ENCODE results near the gene MAPK8. TPM values are rescaled to one million over a fixed set of nuclear protein-coding genes. Genes with fewer than 3 reads are reported as not detected.

Gene MAPK8
- total and polyA plus RNA-seq, 3 donors from 2014 or later: 91.8 to 114 (median 98.8) TPM

DNA sequence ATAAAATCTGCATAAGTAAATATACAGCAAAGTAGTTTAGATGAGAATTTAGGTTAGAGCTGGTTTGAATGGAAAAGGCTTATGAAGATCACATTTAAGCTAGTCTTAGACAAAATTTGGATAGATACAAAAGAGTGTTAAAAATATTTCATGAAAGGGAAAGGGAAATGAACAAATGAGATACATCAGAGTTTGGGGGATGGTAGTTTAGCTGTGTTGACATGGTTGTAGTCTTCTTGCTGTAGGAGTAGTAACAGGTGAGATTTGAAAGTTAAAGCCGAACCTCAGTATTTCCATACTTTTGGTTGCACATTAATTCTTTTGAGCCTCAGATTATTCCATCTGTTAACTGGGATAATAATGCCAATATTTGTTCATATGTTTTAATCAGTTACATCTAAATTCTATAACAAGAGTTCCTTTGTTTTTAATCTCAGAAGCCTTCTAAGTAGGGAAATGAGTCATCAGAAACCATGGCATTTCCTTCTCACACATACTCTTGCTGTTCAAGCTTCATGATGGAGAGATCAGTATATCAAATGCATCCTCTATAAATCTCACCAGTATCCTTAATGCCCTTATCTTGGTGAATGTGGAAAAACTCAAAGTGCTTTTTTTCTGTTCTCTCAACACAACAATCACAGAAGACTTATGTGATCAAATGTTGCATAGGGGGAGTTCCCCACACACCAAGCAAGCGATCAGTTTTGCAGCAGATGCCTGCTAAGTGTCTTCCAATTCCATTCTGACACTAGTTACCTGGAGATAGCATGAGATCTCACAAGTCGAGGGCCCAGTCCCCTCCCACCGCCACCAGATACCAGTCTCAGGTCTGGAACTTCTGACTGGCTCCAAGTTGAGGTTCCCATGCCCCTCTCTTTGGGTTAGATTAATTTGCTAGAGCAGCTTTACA, 84.7 kb downstream of the MAPK8 start:
- Histone ChIP-seq H3K4me3 (no peak overlapping the region), H3K27me3 (no peaks in the 10 kb centered on the region), H3K4me1 (no peaks in the 10 kb centered on the region), H3K9me3 (no peaks in the 10 kb centered on the region), H3K27ac (no peak overlapping the region), H3K36me3 (ENCODE audit: low read depth, missing control alignments) (no peaks in the 10 kb centered on the region)
- TF ChIP-seq POLR2A (IDR thresholded peaks at IDR 0.05): no peak
- TF ChIP-seq, protein P1, sequence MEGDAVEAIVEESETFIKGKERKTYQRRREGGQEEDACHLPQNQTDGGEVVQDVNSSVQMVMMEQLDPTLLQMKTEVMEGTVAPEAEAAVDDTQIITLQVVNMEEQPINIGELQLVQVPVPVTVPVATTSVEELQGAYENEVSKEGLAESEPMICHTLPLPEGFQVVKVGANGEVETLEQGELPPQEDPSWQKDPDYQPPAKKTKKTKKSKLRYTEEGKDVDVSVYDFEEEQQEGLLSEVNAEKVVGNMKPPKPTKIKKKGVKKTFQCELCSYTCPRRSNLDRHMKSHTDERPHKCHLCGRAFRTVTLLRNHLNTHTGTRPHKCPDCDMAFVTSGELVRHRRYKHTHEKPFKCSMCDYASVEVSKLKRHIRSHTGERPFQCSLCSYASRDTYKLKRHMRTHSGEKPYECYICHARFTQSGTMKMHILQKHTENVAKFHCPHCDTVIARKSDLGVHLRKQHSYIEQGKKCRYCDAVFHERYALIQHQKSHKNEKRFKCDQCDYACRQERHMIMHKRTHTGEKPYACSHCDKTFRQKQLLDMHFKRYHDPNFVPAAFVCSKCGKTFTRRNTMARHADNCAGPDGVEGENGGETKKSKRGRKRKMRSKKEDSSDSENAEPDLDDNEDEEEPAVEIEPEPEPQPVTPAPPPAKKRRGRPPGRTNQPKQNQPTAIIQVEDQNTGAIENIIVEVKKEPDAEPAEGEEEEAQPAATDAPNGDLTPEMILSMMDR (IDR thresholded peaks at IDR 0.05): no peak
- DNase-seq: no peak
- intact Hi-C loops (cut with DNase I; ENCODE audit: low total_unique reads): no loop called here
- WGBS, 2 donors: 87 to 89% methylated on average over 4 of the region's 4 CpGs

DNA sequence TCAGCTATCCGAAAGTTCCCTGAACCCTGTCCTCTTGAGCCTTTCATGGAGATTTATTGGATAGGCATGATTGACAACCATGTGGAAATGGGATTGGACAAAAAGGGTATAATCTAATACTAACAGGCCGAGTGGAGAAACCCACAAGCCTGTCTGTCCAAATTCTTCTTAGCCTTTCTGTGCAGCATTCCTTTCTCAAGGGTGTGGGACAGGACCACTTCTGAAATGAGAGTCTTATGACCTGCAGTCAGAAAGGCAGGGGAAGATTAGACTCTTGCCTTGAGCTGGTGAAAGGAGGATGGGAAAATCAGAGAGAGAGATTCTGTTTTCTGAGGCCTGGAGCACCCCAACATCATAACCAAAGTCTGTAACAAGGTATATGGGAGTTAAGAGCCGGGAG, 85.5 kb downstream of the MAPK8 start:
- no peaks in the 10 kb centered on the region for H3K9me3 ChIP-seq
- no peak for DNase-seq
- WGBS, 2 donors: 98 to 100% methylated on average over 3 of the region's 3 CpGs

DNA sequence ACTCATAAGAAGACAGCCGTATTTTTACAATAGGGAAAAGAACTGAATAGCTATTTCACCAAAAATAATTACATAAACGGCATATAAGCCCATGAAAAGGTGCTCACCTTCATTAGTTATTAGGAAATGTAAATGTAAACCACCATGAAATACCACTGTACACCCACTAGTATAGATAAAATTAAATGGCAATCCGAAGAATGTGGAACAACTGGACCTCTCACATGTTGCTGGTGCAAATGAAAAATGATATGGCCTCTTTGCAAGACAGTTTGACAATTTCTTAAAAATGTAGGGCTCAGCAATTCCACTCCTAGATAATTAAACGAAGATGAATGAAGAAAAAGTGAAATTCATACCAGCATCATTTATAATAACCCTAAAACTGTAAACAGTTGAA, 91.8 kb downstream of the MAPK8 start:
- DNase-seq: no peak
- Histone ChIP-seq H3K4me3 (no peak overlapping the region), H3K27me3 (no peaks in the 10 kb centered on the region), H3K9me3 (no peaks in the 10 kb centered on the region), H3K4me1 (peaks cover 10% of the 10 kb centered on the region), H3K27ac (no peak overlapping the region), H3K36me3 (ENCODE audit: low read depth, missing control alignments) (no peaks in the 10 kb centered on the region)
- WGBS, 2 donors: 84 to 91% methylated on average over 4 of the region's 4 CpGs
- TF ChIP-seq POLR2A (IDR thresholded peaks at IDR 0.05): no peak
- TF ChIP-seq, protein P1 (IDR thresholded peaks at IDR 0.05): no peak
- intact Hi-C loops (cut with DNase I; ENCODE audit: low total_unique reads): no loop called here

More for the DNA sequence above, 85.5 kb downstream of the MAPK8 start:
- no peaks in the 10 kb centered on the region for H3K4me1 ChIP-seq
- no peak overlapping the region for H3K27ac ChIP-seq
- no peaks in the 10 kb centered on the region for H3K36me3 ChIP-seq (ENCODE audit: low read depth, missing control alignments)
- TF ChIP-seq, protein P1 (IDR thresholded peaks at IDR 0.05): no peak
- TF ChIP-seq POLR2A (IDR thresholded peaks at IDR 0.05): no peak
- no peak overlapping the region for H3K4me3 ChIP-seq
- intact Hi-C loops (cut with DNase I; ENCODE audit: low total_unique reads): no loop called here
- no peaks in the 10 kb centered on the region for H3K27me3 ChIP-seq

DNA sequence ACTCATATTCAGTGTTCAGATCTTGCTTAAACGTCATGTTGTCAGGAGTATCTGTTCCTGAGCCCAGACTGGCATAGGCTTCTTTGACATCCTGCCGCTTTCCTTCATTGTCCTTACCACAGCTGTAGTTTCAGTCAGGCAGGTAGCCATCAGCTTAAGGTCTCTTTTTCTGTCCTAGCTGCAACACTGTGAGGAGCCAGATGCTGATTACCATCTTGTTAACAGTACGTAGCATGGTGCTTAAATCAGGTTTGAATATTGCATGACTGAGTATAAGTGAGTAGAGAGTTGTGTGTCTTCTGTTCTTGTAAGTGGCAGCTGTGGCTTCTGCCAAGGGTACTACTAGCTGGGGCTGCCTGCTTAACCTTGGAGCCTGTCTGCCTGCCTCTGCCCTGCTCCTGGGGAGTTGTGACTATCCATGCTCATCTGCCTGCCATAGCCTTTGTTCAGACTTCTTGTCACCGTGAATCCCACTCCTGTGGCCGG, 92.6 kb downstream of the MAPK8 start:
- no peak for DNase-seq
- TF ChIP-seq POLR2A (IDR thresholded peaks at IDR 0.05): no peak
- TF ChIP-seq, protein P1 (IDR thresholded peaks at IDR 0.05): no peak
- H3K4me1 ChIP-seq: peaks cover 10% of the 10 kb centered on the region
- no peaks in the 10 kb centered on the region for H3K27me3 ChIP-seq
- H3K27ac ChIP-seq: no peak overlapping the region
- H3K36me3 ChIP-seq (ENCODE audit: low read depth, missing control alignments): no peaks in the 10 kb centered on the region
- intact Hi-C loops (cut with DNase I; ENCODE audit: low total_unique reads): no loop called here
- WGBS, 2 donors: 72 to 78% methylated on average over 5 of the region's 5 CpGs
- H3K4me3 ChIP-seq: no peak overlapping the region
- H3K9me3 ChIP-seq: no peaks in the 10 kb centered on the region
